HuH-7.5 (cell line): Measurements from ENCODE around the gene PRSS12.
"Not testable (repeated sequence)": the region's sequence is repeated elsewhere in the genome, so short reads cannot be mapped to it uniquely, and the experiment has no call there.

Experiments used
- DNase-seq: peaks from one replicate; pipeline ENCODE4 v3.0.0; 2011; ENCODE audit warnings: low spot score

Gene PRSS12

GRCh38 chr4:118325431-118325830 is 27.4 kb downstream of the PRSS12 start:
- no peak for DNase-seq

GRCh38 chr4:118322831-118323502 is 29.8 kb downstream of the PRSS12 start:
- no peak for DNase-seq

GRCh38 chr4:118318931-118319330 is 33.9 kb downstream of the PRSS12 start:
- no peak for DNase-seq

DNA sequence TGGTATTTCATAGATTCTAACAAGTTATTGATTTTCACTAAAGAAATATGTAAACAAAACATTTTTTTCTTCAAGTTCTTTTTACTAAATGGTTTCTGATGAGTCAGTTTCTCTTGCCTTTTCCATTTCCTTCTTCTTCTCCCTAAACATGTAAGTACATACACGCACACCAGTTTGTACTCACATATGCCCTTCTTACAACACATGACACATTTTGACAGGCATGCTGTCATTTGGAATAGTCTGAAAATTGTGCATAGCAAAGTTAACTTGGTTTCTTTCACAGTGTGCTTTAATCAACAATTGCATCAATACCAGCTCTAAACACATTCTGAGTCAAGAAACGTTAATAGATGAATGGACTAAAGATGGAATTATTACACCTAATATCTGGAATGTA is 35.1 kb downstream of the PRSS12 start:
- no peak for DNase-seq

DNA sequence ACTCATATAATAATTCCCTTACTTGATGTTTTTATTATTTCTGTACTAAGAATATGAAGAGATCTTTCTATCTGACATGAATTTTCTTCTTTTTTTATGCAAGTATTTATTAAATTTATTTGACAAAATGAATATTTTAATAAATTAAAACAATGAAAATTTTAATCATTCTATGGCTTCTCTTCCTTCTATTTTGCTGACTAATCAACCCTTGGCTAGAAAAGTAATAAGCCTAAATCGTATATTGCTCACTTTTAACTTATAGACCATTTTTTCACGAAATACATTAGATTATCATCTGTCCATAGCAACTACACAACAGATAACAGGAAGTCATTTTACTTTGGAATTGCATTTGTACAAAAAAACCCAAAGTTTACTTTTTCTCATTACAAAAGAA is 38.6 kb downstream of the PRSS12 start:
- no peak for DNase-seq

- no peak for DNase-seq
Observed at GRCh38 chr4:118313098-118313497, 39.7 kb downstream of the PRSS12 start.

- no peak for DNase-seq
Observed at GRCh38 chr4:118308306-118309030, 44.3 kb downstream of the PRSS12 start.

DNA sequence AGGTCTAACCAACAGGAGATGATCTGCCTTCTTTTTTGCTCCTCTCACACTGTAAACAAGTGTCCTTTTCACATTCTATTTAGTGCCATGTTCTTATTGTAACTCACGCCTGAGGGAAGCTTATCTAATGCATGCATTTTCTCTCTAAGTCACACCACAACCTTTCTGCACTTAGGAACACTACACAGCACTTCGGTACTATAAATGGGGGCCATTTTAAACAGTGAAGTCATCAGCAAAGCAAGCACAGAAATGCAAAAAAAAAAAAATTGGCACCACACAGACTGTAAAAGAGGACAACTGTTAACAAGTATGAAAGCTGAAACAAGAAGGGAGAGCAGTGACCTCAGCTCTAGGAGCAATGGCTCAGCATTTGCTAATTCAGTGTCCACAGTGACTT is 45.2 kb downstream of the PRSS12 start:
- DNase-seq: no peak

GRCh38 chr4:118299619-118300018 is 53.2 kb downstream of the PRSS12 start:
- not testable (repeated sequence) for DNase-seq

DNA sequence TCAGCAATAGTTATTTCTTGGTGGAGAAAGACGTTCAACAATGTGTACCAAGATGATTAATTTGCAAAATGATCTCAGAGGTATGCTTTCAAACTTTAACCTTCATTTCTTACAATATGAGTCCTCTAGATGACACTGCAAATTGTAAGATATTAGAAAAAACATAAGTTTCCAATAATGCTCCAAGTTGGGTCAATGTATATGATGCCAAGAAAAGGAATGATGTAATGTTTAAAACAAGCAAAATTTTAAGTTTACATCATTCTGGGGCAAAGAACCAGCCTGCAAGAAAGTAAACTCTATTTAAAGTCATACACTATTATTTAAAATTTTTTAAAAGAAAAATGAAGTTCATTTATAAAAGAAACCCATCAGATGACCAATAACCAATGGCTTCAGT is 56.1 kb downstream of the PRSS12 start:
- DNase-seq: no peak

GRCh38 chr4:118290951-118291350 is 61.9 kb downstream of the PRSS12 start:
- no peak for DNase-seq

DNA sequence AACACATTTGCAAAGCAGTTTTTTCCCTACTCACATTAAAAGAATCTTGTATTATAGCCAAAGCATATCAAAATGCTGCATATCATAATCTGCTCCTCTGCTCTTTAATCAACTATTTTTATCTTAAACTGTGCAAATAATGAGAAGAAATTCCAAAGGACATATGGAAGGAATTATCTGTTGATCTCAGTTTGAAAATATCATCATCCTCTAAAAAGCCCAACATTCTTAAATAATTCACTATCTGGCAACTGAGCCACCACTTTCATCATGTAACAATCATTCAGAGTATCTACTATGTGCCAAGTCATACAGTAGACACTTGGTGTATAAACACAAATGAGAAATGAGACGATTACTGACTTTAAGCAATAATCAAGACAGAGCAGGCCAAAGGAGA is 63.0 kb downstream of the PRSS12 start:
- no peak for DNase-seq

- DNase-seq: no peak
Observed at GRCh38 chr4:118287711-118288451, 64.9 kb downstream of the PRSS12 start.

DNA sequence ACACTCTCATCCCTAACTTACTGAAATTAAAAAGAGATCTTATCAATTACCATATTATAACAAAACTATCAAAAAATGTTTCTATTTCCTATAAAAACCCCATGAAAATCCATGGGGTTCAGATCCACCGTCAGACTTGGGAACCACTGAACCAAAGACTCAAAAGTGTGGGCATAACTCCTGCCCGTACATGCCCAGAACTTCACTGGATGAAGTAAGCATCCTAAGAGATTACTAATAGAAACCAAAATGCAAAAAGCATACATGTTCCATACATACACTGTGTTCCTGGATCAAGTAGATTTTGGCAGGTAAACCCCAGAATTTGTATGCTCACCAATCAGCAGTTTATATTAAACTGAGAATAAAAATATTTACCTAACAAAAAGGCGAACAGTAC is 66.1 kb downstream of the PRSS12 start:
- no peak for DNase-seq

- no peak for DNase-seq
Observed at GRCh38 chr4:118285931-118286330, 66.9 kb downstream of the PRSS12 start.

DNA sequence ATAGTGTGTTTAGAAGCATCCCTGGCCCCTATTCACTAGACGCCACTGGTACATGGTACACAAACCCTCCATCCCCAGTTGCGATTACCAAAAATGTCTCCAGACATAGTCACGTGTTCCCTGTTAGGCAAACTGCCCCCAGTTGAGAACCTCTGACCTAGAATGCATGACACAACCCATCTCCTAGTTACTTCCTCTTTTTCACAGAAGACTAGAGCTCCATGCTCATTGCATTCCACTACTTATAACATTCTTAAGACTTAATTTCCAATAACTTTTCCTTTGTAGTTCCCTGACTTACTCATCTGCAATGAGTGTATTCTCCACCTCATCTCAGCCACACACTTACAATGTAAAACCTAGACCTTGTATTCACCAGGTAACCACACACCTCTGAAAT is 68.6 kb downstream of the PRSS12 start:
- DNase-seq: no peak

GRCh38 chr4:118282692-118283091 is 70.1 kb downstream of the PRSS12 start:
- no peak for DNase-seq

DNA sequence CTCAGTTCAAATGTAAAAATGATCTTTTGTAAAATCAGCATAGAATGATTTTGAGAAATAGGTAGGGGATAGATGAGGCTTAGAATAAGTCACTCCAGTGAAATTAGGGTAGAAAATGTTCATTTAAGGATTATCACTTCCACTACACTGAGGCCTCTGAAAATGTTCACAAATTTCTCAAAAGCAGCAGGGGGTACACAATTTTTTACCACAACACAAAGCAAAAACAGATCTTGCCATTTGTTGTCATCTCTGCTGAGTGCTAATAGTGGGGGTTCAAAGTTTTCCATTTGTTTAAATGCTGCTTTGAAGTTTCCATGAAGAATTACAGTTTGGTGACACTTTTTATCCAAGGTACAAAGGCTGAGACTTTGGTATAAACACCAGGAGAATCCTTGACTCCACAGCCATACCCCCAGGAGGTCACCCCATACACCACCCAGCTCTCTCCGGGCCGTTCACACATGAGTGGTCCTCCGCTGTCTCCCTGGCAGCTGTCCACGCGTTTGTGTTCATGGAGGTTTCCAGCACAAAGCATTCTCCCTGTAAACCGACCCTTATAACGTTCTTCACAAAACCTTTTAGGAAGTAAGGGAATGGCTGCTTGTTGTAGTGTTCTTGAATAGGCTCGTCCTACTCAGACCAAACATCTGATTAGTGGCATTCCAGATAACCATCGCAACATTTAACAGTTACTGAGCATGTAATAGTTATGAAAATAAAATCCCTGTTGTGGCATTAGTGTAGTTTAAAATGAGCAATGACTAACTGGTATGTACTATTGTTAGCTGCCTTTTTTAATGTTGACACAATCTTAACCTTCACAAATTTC is 71.0 kb downstream of the PRSS12 start:
- no peak for DNase-seq

DNA sequence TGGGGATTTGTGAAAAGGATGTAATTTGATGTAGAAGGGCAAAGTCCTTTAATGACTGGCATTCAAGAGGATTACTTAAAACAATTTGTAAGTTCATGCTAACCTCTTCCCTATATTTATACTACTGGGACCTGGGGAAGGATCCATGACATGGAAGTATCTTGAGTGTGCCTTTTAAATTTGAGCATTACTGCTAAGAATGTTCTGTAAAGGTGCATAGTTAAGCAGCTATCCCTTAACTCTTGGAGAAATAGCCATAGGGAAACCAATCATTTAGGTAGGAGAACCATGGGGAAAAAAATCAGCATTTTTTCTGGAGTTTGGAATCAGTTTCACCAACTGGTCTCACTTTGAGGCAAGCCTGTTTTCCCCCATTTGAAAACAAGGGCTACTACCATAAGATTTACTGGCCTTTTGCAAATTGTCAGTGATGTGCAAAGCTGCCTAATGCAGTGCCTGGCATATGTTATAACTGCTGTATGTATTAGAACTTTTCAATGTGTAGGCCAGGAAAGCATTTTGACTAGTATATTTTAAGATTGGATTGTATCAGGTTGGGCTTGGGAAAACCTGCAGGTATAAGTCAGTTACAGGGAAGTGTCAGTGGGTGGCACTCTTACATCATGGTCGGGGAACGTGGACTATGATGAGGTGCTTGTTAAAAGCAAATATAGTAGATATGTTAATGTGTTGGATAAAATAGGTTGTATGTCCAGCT is 72.1 kb downstream of the PRSS12 start:
- DNase-seq: peak; percentile 10

DNA sequence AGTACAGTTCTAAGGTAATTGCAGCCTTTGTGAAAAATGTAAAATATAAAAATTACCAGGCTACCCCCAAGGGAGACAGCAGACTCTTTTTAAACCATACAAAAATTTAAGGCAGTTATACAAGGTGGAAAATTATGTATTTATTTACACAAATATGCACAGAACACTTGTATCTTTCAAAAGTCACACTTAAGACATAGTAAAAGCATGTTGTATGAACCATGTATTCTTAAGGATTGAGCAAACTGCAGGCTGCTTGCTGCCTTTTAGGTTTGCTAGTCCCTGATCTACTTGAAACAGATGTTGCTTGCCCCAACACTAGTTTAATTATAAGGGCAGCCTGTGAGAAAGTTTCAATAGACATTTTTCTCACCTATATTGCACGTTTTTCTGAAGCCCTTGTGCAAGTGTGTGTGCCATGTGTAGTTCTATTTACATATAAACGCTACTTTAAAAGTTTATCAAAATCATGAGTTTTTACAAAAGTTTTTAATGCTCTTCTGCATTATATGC is 72.8 kb downstream of the PRSS12 start:
- no peak for DNase-seq

GRCh38 chr4:118279328-118279727 is 73.5 kb downstream of the PRSS12 start:
- DNase-seq: no peak
